IMR-90 (cell line): ENCODE measurements around the gene ABI3BP.

Experiments used
- CEBPB ChIP-seq: IDR thresholded peaks from 2 replicates; pipeline ENCODE4 v1.6.1; 2012; ENCODE audit warnings: low read depth, low read length, improper control_type of control experiment
- CHD1 ChIP-seq: IDR thresholded peaks from 2 replicates; pipeline ENCODE4 v1.6.1; 2012; ENCODE audit warnings: low read depth, low read length, improper control_type of control experiment
- CTCF ChIP-seq: conservative IDR thresholded peaks from 2 replicates; pipeline ENCODE4 v1.5.1; 2012; ENCODE audit warnings: mild to moderate bottlenecking, low read depth, low read length, improper control_type of control experiment
- ELK1 ChIP-seq: fragments of 150-350 bp; IDR thresholded peaks from 2 replicates; pipeline ENCODE4 v1.6.1; 2016; ENCODE audit warnings: low read depth, mild to moderate bottlenecking, low read length, moderate library complexity, borderline replicate concordance
- MAFK ChIP-seq: IDR thresholded peaks from 2 replicates; pipeline ENCODE4 v1.6.1; 2012; ENCODE audit warnings: low read depth, low read length, improper control_type of control experiment
- MAZ ChIP-seq: IDR thresholded peaks from 2 replicates; pipeline ENCODE4 v1.6.1; 2012; ENCODE audit warnings: low read depth, mild to moderate bottlenecking, low read length, improper control_type of control experiment, moderate library complexity, borderline replicate concordance
- MXI1 ChIP-seq: IDR thresholded peaks from 2 replicates; pipeline ENCODE4 v1.6.1; 2012; ENCODE audit warnings: low read depth, mild to moderate bottlenecking, low read length, moderate library complexity, borderline replicate concordance
- NFE2L2 ChIP-seq: fragments of 150-350 bp; IDR thresholded peaks from 2 replicates; pipeline ENCODE4 v1.6.1; 2016; ENCODE audit warnings: low read depth, mild to moderate bottlenecking, low read length
- POLR2A ChIP-seq: IDR thresholded peaks from 2 replicates; pipeline ENCODE4 v1.6.1; 2012; ENCODE audit warnings: mild to moderate bottlenecking, low read depth, low read length
- RAD21 ChIP-seq: IDR thresholded peaks from 2 replicates; pipeline ENCODE4 v1.6.1; 2012; ENCODE audit warnings: low read length, improper control_type of control experiment
- RCOR1 ChIP-seq: IDR thresholded peaks from 2 replicates; pipeline ENCODE4 v1.6.1; 2012; ENCODE audit warnings: mild to moderate bottlenecking, low read length, improper control_type of control experiment; ENCODE audit not compliant: insufficient replicate concordance
- RFX5 ChIP-seq: IDR thresholded peaks from 2 replicates; pipeline ENCODE4 v1.8.0; 2012; ENCODE audit warnings: low read depth, mild to moderate bottlenecking, low read length, moderate library complexity
- SMC3 ChIP-seq: fragments of 150-350 bp; IDR thresholded peaks from 2 replicates; pipeline ENCODE4 v1.6.1; 2016; ENCODE audit warnings: low read depth, mild to moderate bottlenecking, antibody characterized with exemption, low read length, moderate library complexity
- USF2 ChIP-seq: fragments of 150-350 bp; IDR thresholded peaks from 2 replicates; pipeline ENCODE4 v1.6.1; 2017; ENCODE audit warnings: mild to moderate bottlenecking, antibody characterized with exemption, low read length, low read depth

- TF ChIP-seq CTCF (no peak), POLR2A (no peak), MAFK (no peak), USF2 (no peak), NFE2L2 (no peak), RAD21 (no peak), RFX5 (no peak), CHD1 (no peak), MAZ (no peak), RCOR1 (no peak), MXI1 (no peak), ELK1 (no peak), SMC3 (no peak), CEBPB (no peak)
Measured at GRCh38 chr3:100717637-100718487, 275.4 kb downstream of the ABI3BP start.
